ENCODE data around the gene MTERF4.
"Not testable (repeated sequence)": the region's sequence is repeated elsewhere in the genome, so short reads cannot be mapped to it uniquely, and the experiment has no call there.

Gene MTERF4

DNA sequence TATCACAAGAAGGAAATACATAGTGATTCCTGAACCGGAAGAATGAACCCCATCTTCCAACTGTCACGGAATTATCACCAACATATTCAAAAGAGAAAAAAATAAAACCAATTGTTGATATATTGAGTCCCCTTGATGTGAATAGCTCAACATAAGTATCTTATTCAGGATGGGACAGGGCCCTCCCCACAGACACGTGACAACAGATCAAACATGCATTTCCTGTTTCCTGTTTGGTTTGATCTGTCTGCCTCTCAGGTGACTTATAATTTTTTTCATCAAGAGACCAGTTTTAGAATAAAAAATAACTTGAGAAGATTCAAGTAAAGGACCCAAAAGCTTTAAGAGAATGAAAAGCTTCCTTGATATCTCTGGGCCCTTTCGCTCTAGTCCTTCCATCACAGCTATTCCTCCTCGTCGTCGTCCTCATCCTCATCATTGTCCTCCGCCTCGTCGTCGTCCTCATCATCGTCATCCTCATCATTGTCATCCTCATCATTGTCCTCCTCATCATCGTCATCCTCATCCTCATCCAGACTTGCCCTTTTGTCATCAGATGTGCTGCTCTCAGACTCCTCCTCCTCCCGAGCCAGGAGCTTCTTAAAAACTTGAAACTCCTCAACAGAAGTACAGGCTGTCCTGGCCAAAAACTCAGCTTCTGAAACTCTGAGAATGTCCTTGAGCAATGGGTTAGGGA lies 6.3 kb downstream of the MTERF4 start:
- H3K4me3 ChIP-seq (ENCODE audit: low read depth, low read length) = no peak overlapping the region
- TF ChIP-seq, protein P1, sequence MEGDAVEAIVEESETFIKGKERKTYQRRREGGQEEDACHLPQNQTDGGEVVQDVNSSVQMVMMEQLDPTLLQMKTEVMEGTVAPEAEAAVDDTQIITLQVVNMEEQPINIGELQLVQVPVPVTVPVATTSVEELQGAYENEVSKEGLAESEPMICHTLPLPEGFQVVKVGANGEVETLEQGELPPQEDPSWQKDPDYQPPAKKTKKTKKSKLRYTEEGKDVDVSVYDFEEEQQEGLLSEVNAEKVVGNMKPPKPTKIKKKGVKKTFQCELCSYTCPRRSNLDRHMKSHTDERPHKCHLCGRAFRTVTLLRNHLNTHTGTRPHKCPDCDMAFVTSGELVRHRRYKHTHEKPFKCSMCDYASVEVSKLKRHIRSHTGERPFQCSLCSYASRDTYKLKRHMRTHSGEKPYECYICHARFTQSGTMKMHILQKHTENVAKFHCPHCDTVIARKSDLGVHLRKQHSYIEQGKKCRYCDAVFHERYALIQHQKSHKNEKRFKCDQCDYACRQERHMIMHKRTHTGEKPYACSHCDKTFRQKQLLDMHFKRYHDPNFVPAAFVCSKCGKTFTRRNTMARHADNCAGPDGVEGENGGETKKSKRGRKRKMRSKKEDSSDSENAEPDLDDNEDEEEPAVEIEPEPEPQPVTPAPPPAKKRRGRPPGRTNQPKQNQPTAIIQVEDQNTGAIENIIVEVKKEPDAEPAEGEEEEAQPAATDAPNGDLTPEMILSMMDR (IDR thresholded peaks at IDR 0.05; ENCODE audit: low read depth, low read length, missing control alignments) = no peak
- DNase-seq (ENCODE audit: low read depth) = no peak

- no peak overlapping the region for H3K4me3 ChIP-seq (ENCODE audit: low read depth, low read length)
- TF ChIP-seq, protein P1 (IDR thresholded peaks at IDR 0.05; ENCODE audit: low read depth, low read length, missing control alignments) = no peak
- DNase-seq (ENCODE audit: low read depth) = no peak
Observed at GRCh38 chr2:241094924-241095420, 7.1 kb downstream of the MTERF4 start.

GRCh38 chr2:241094172-241094571 lies 7.9 kb downstream of the MTERF4 start:
- TF ChIP-seq, protein P1 (IDR thresholded peaks at IDR 0.05; ENCODE audit: low read depth, low read length, missing control alignments) = no peak
- no peak for DNase-seq (ENCODE audit: low read depth)
- H3K4me3 ChIP-seq (ENCODE audit: low read depth, low read length) = no peak overlapping the region

- not testable (repeated sequence) for H3K4me3 ChIP-seq (ENCODE audit: low read depth, low read length); DNase-seq (ENCODE audit: low read depth)
Observed at GRCh38 chr2:241093133-241093781, 8.8 kb downstream of the MTERF4 start.

GRCh38 chr2:241092677-241093076 lies 9.4 kb downstream of the MTERF4 start:
- TF ChIP-seq, protein P1 (IDR thresholded peaks at IDR 0.05; ENCODE audit: low read depth, low read length, missing control alignments) = no peak
- no peak for DNase-seq (ENCODE audit: low read depth)
- H3K4me3 ChIP-seq (ENCODE audit: low read depth, low read length) = no peak overlapping the region

DNA sequence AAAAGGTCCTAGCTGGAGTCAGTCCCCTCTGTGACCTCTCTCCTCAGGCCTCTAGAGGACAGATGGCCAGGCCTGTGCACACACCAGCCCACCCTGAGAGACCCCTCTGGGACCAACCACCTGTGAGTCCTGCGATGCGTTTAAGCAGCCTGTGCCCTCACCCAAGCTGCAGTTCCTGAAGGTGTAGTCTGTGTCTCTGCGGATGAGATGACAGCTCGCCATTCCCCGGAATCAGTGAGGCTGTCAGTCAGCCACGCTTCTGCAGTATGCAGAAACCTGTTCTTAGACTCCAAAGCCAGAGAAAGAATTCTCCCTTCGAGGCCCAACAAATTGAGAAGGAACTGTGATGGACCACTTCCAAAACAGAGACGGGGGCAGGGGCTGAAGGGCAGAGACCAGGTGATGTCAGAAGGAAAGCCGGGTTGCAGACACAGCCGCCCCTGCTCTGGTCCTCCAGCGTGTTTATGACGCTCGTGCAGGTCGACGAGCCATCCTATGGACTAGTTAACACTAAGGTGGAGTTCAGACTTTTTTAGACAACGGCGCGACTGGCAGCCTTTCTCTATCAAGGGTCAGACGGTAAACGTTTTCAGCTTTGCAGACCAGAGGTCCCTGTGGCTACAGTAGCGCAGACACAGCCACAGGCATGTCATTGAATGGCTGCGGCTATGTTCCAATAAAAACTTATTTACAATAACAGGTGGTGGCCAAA lies 10.2 kb downstream of the MTERF4 start:
- no peak overlapping the region for H3K4me3 ChIP-seq (ENCODE audit: low read depth, low read length)
- TF ChIP-seq, protein P1 (IDR thresholded peaks at IDR 0.05; ENCODE audit: low read depth, low read length, missing control alignments) = no peak
- no peak for DNase-seq (ENCODE audit: low read depth)

- TF ChIP-seq, protein P1 (IDR thresholded peaks at IDR 0.05; ENCODE audit: low read depth, low read length, missing control alignments) = no peak
- no peak overlapping the region for H3K4me3 ChIP-seq (ENCODE audit: low read depth, low read length)
- no peak for DNase-seq (ENCODE audit: low read depth)
Observed at GRCh38 chr2:241091201-241091600, 10.9 kb downstream of the MTERF4 start.

All from GM12864 (cell line).